Hematopoietic multipotent progenitor cell treated with erythropoietin and hydrocortisone succinate and interleukin-3 and kit ligand, for 17 days (in vitro differentiated cells): ENCODE data around the gene LRRC36.

ENCODE experiments used
- DNase-seq: peaks from one replicate; pipeline ENCODE4 v3.0.0-alpha.2; 2015; ENCODE audit warnings: low spot score

Gene LRRC36

GRCh38 chr16:67294938-67295361 lies 31.7 kb upstream of the LRRC36 start:
- no peak for DNase-seq

DNA sequence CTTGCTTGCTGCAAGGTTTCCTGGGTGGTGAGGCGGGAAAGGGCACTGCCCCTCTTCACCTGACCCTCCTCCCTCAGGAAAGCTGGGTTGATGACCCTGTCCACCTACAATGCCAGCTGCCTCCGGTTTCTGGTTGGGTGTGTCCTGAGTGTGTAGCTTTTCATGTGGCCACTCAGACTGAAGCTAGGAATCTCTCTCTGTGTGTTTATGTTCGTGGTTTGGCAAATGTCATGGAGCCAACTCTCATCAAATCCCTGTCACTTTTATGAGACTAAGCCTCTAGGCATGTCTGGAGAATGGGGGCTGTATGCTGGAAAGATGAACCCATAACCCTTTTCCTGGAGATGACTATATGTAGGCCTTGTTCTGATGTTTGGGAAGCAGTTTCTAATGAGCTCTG lies 30.2 kb upstream of the LRRC36 start:
- no peak for DNase-seq

GRCh38 chr16:67298277-67298676 lies 28.3 kb upstream of the LRRC36 start:
- no peak for DNase-seq

- DNase-seq: no peak
These were observed 27.3 kb upstream of the LRRC36 start for GRCh38 chr16:67299269-67299668.

- no peak for DNase-seq
These were observed 25.4 kb upstream of the LRRC36 start for GRCh38 chr16:67301080-67301782.

DNA sequence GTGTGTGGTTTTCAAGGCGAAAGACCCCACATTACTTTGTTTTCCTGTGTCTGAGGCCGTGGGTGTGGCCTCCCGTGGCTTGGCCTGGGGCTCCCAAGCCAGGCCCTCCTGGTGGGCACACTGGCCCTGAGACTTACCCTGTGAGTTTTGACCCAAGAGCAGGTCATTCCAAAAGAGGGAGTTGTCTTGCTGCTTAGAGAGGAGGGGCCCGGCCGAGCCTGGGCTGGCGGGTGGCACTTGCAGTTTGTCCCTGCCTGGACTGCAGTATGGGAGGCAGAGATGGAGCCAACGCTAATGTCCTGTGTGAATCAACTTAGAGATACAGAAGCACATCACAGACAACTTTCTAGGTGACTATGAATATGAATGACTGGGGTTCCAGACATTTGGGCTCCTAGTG lies 24.5 kb upstream of the LRRC36 start:
- DNase-seq: no peak

- no peak for DNase-seq
These were observed 23.6 kb upstream of the LRRC36 start for GRCh38 chr16:67302970-67303369.

- DNase-seq: no peak
These were observed 22.6 kb upstream of the LRRC36 start for GRCh38 chr16:67304020-67304419.

- no peak for DNase-seq
These were observed 21.2 kb upstream of the LRRC36 start for GRCh38 chr16:67305216-67306071.

GRCh38 chr16:67310561-67310960 lies 16.1 kb upstream of the LRRC36 start:
- DNase-seq: no peak

DNA sequence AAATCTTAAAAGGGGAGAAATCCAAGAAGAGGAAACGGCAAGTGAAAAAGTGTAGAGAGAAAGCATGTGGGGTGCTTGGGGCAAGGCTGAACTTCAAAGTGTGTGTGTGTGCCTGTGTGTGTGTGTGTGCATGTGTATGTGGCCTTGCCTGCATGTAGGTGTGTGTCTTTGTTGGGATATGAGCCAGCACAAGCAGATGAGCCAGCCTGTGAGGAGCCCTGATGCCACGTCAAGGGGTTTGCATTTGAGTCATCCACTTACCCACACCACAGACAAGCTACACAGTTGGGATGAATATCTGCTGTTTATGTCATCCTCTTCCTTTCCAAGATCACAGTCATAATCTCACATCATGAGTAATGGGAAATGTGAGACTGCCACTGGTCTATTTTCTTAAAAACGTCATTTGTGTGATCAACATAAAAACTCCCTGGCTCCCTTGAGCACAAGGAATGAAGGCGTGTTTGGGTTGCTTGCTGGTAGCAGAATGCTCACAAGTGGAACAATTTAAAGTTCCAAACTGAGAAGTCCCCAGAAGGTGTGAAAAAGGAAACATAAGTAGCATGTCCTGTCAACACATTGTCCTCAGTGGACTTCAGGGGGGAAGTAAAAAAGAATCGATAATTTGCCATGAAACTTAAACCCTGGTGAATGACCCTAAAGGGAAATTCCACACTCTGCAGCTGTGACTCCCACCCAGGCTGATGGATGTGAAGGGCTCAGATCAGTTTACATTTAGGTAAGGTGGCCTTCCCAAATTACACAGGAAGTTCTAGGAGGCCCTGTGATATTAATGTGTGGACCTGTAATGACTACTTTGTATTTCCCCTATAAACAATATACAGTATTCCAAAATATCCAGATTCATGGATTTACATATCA lies 14.8 kb upstream of the LRRC36 start:
- no peak for DNase-seq

DNA sequence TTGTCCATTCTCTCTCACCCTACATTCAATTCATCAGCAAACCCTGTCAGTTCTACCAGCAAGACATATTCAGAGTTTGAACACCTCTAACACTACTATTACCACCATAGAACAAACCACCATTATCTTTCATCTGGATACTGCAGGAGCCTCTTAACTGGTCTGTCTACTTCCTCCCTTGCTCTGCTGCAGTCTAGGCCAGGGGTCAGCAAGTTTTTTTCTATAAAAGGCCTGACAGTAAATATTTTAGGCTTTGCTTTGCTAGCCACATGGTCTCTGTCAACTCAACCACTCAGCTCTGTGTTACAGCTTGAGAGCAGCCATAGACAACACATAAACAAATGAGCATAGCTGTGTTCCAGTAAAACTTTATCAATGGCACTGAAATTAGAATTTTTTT lies 13.9 kb upstream of the LRRC36 start:
- DNase-seq: no peak

GRCh38 chr16:67317853-67318252 lies 8.8 kb upstream of the LRRC36 start:
- no peak for DNase-seq

DNA sequence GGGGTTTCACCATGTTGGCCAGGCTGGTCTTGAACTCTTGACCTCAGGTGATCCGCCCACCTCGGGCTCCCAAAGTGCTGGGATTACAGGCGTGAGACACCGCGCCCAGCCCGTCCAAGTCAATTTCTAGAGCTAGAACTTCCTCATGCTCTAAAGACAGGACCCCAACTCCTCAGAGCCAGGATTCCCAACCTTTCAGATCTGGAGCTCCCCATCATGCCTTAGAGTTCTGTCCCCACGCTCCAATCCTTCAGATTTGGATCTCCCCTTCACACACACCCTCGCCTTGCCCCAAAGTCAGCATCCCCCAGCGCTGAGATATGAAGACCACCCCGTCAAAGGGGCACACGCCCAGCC lies 522 bp upstream of the LRRC36 start:
- no peak for DNase-seq

- no peak for DNase-seq
These were observed 1.1 kb downstream of the LRRC36 start for GRCh38 chr16:67327743-67328142.

- no peak for DNase-seq
These were observed 3.3 kb downstream of the LRRC36 start for GRCh38 chr16:67329901-67330300.

DNA sequence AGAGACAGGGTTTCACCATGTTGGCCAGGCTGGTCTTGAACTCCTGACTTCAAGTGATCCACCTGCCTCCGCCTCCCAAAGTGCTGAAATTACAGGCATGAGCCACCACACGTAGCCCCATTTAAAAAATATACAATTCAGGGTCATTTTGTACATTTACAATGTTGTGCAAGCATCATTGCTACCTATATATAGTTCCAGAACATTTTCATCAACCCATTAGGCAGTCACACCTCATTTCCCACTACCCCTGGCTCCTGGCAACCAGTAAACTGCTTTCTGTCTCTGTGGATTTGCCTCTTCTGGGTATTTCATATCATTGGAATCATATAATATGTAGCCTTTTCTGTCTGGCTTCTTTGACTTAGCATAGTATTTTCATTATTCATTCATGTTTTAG lies 6.7 kb downstream of the LRRC36 start:
- DNase-seq: no peak

DNA sequence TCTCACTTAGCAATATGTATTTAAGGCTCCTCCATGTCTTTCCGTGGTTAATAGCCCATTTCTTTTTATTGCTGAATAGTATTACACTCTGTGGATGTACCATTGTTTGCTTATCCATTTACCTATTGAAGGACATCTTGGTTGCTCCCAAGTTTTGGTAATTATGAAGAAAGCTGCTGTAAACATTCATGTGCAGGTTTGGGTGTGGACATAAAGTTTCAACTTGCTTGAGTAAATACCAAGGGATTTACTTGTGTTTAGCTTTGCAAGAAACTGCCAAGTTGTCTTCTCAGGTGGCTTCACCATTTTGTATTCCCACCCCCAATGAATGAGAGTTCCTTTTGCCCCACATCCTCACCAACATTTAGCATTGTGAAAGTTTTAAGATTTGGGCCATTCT lies 9.5 kb downstream of the LRRC36 start:
- no peak for DNase-seq

- no peak for DNase-seq
These were observed 10.0 kb downstream of the LRRC36 start for GRCh38 chr16:67336648-67337047.

- no peak for DNase-seq
These were observed 12.8 kb downstream of the LRRC36 start for GRCh38 chr16:67339453-67339852.

DNA sequence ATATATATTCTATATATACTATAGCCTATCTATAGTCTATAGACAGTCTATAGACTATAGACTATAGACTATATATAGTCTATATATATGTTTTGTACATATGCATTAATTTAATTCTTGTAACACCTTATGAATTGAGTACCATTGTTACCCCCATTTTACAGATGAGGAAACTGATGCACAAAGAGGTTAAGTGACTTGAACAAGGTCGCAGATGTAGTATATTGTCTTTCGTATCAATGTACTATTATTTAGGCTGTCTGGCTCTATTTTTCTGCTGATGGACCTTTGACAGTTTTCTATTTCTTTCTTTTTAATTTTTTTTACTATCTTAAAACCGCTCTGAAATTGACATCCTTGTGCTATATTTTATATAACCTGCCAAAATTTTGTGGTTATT lies 14.6 kb downstream of the LRRC36 start:
- no peak for DNase-seq

DNA sequence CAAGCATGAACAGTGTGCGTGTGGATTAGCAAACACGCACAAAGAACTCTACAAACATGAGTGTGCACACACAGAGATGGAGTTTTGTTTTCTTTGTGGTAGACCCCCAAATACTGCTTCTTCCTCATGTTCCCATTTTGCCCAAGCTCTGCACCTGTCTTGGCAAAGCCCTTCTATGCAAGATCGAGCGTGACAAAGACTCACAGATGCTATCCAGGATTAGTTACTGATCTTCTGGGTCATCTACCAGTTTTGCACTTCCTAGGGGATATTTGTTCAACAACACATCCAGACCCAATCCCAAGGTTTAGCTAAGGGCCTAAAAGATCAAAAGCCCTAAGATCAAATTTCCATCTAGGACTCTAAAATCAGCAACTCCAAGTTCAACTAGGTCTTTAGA lies 16.0 kb downstream of the LRRC36 start:
- no peak for DNase-seq

DNA sequence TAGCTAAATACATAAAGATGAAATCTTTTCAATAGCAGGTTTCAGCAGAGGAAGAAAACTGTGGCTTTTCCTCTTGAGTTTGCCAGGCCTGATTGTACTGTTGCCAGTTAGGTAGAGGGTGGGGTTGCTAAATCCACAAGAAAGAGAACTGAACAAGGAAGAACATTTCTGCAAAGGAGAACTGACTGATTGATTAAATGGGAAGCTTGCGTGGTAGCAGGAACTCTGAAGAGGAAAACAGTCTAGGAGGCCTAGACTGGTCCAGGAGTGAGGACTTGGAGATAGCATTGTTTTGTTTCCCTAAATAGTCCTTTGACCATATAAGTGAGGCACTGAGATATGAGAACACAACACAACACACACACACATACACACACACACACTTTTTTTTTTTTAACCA lies 18.8 kb downstream of the LRRC36 start:
- no peak for DNase-seq
